ENCODE data around the gene BTF3L4.
"Not testable (repeated sequence)": the region's sequence is repeated elsewhere in the genome, so short reads cannot be mapped to it uniquely, and the experiment has no call there.

Gene BTF3L4

GRCh38 chr1:52055066-52055865, 829 bp upstream of the BTF3L4 start, which contains the start of gene TXNDC12:
TSS of gene TXNDC12 (minus strand) at chr1:52055191. CDS start at chr1:52055096, 95 bp downstream.
- DNase-seq (ENCODE audit: low spot score) = peak; percentile 88

GRCh38 chr1:52055866-52056162, 281 bp upstream of the BTF3L4 start:
- DNase-seq (ENCODE audit: low spot score) = no peak

- DNase-seq (ENCODE audit: low spot score) = no peak
Observed at GRCh38 chr1:52056937-52057231, 789 bp downstream of the BTF3L4 start.

- no peak for DNase-seq (ENCODE audit: low spot score)
Observed at GRCh38 chr1:52057255-52057654, 1.2 kb downstream of the BTF3L4 start.

GRCh38 chr1:52057876-52058415, 1.9 kb downstream of the BTF3L4 start:
- no peak for DNase-seq (ENCODE audit: low spot score)

GRCh38 chr1:52059321-52059720, 3.2 kb downstream of the BTF3L4 start:
- DNase-seq (ENCODE audit: low spot score) = no peak

GRCh38 chr1:52059888-52060287, 3.8 kb downstream of the BTF3L4 start:
- no peak for DNase-seq (ENCODE audit: low spot score)

GRCh38 chr1:52060822-52061221, 4.7 kb downstream of the BTF3L4 start:
- DNase-seq (ENCODE audit: low spot score) = no peak

GRCh38 chr1:52063192-52063591, 7.1 kb downstream of the BTF3L4 start:
- no peak for DNase-seq (ENCODE audit: low spot score)

GRCh38 chr1:52070704-52071103, 14.6 kb downstream of the BTF3L4 start:
- DNase-seq (ENCODE audit: low spot score) = no peak

- DNase-seq (ENCODE audit: low spot score) = no peak
Observed at GRCh38 chr1:52072291-52072690, 16.2 kb downstream of the BTF3L4 start.

GRCh38 chr1:52077277-52077676, 21.2 kb downstream of the BTF3L4 start:
- not testable (repeated sequence) for DNase-seq (ENCODE audit: low spot score)

GRCh38 chr1:52080014-52080415, 23.9 kb downstream of the BTF3L4 start:
- DNase-seq (ENCODE audit: low spot score) = no peak

GRCh38 chr1:52087892-52088291, 31.8 kb downstream of the BTF3L4 start:
- DNase-seq (ENCODE audit: low spot score) = not testable (repeated sequence)

GRCh38 chr1:52094300-52094699, 38.2 kb downstream of the BTF3L4 start:
- DNase-seq (ENCODE audit: low spot score) = not testable (repeated sequence)

GRCh38 chr1:52096216-52096615, 40.1 kb downstream of the BTF3L4 start:
- no peak for DNase-seq (ENCODE audit: low spot score)

GRCh38 chr1:52098139-52098871, 42.2 kb downstream of the BTF3L4 start:
- DNase-seq (ENCODE audit: low spot score) = no peak

GRCh38 chr1:52102336-52103013, 46.4 kb downstream of the BTF3L4 start:
- DNase-seq (ENCODE audit: low spot score) = no peak

GRCh38 chr1:52111492-52111891, 55.4 kb downstream of the BTF3L4 start:
- DNase-seq (ENCODE audit: low spot score) = no peak

- DNase-seq (ENCODE audit: low spot score) = no peak
Observed at GRCh38 chr1:52112489-52112888, 56.4 kb downstream of the BTF3L4 start.

- no peak for DNase-seq (ENCODE audit: low spot score)
Observed at GRCh38 chr1:52119301-52120079, 63.4 kb downstream of the BTF3L4 start.

- DNase-seq (ENCODE audit: low spot score) = no peak
Observed at GRCh38 chr1:52122384-52122783, 66.3 kb downstream of the BTF3L4 start.
